Fibroblast of the aortic adventitia (primary cell): Measurements from ENCODE around the gene FAM209B. TPM values are rescaled to one million over a fixed set of nuclear protein-coding genes. Genes with fewer than 3 reads are reported as not detected.
"Not testable (repeated sequence)": the region's sequence is repeated elsewhere in the genome, so short reads cannot be mapped to it uniquely, and the experiment has no call there.

Experiments
- DNase-seq: peaks from one replicate; pipeline ENCODE4 v3.0.0-alpha.2; 2010; ENCODE audit warnings: low read depth
- H3K4me3 ChIP-seq: 2 replicates; pipeline ENCODE4 v1.5.1; 2011; ENCODE audit warnings: low read depth, mild to moderate bottlenecking, control low read depth, low read length, moderate library complexity
- total RNA-seq: library from RNA; depleted of rRNA; stranded (reverse); fragments of >200 nt; gene quantifications from 2 replicates; pipeline ENCODE4 v1.2.3, GENCODE V29; 2012; ENCODE audit warnings: low replicate concordance
- TF ChIP-seq, protein P1 (sequence below): IDR thresholded peaks from 2 replicates; pipeline ENCODE4 v1.5.1; 2011; ENCODE audit warnings: mild to moderate bottlenecking, low read length, control low read depth, inconsistent platforms; ENCODE audit not compliant: insufficient read depth

Gene FAM209B
- total RNA-seq, 1 donor, result not detected

DNA sequence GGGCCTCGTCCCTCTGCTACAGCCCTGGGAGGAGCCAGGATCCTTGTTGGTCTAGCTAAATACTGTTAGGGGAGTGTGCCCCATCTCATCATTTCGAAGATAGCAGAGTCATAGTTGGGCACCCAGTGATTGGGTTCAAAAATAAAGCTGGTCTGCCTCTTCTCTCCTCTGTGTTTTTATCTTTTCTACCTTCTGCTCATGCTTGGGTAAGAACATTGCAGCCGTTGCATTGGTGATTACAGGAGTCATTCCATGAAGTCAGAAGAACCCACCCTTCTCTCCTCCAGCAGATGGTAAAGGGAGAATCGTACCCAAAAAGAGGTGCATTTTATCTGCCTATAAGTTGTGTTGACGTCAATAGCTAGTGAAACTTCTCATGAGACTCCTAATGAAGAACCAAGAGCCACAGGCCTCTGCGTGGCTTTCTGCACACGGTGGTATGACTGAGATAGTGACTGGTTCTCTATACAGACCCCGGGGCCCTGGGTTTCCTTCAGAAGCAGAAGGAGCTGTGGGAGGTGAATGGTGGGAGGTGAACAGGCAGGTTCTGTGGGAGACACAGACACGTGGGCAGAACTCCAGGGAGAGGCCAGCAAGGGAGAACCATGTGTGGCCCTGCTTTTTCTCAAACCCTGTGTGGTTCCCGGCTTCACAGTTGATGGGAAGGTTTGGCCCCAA lies 14.2 kb upstream of the FAM209B start:
- TF ChIP-seq, protein P1, sequence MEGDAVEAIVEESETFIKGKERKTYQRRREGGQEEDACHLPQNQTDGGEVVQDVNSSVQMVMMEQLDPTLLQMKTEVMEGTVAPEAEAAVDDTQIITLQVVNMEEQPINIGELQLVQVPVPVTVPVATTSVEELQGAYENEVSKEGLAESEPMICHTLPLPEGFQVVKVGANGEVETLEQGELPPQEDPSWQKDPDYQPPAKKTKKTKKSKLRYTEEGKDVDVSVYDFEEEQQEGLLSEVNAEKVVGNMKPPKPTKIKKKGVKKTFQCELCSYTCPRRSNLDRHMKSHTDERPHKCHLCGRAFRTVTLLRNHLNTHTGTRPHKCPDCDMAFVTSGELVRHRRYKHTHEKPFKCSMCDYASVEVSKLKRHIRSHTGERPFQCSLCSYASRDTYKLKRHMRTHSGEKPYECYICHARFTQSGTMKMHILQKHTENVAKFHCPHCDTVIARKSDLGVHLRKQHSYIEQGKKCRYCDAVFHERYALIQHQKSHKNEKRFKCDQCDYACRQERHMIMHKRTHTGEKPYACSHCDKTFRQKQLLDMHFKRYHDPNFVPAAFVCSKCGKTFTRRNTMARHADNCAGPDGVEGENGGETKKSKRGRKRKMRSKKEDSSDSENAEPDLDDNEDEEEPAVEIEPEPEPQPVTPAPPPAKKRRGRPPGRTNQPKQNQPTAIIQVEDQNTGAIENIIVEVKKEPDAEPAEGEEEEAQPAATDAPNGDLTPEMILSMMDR, result no peak
- no peak for DNase-seq
- no peak overlapping the region for H3K4me3 ChIP-seq

DNA sequence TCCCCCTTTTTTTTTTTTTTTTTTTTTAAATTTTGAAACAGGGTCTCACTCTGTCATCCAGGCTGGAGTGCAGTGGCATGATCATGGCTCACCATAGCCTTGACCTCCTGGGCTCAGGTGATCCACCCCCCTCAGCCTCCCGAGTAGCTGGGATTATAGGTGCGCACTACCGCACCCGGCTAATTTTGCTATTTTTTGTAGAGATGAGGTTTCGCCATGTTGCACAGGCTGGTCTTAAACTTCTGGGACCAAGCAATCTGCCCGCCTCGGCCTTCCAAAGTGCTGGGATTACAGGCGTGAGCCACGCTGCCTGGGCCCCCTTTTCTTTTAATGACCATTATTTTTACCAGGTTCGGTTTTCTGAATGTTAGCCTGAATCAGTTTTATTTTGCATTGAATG lies 13.5 kb upstream of the FAM209B start:
- H3K4me3 ChIP-seq, result no peak overlapping the region
- TF ChIP-seq, protein P1, result no peak
- no peak for DNase-seq

DNA sequence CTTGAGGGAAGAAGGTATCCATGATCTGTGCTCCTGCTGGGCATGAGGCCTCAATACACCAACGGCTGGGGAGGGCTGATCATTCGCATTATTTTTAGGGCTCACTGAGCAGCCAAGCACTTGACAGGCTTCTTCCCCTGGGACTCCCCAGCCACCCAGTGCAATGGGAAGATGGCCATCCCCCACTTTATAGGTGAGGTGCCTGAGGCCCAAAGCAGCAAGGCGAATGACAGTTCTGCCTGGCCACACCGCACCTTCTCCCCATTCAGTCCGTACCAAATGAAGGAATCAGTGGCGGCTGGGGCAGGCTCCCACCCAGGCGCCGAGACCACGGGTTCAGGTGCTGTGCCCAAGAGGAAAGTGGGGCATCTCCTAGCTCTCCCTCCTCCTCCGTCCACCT lies 12.9 kb upstream of the FAM209B start:
- H3K4me3 ChIP-seq, result no peak overlapping the region
- DNase-seq, result no peak
- TF ChIP-seq, protein P1, result no peak

DNA sequence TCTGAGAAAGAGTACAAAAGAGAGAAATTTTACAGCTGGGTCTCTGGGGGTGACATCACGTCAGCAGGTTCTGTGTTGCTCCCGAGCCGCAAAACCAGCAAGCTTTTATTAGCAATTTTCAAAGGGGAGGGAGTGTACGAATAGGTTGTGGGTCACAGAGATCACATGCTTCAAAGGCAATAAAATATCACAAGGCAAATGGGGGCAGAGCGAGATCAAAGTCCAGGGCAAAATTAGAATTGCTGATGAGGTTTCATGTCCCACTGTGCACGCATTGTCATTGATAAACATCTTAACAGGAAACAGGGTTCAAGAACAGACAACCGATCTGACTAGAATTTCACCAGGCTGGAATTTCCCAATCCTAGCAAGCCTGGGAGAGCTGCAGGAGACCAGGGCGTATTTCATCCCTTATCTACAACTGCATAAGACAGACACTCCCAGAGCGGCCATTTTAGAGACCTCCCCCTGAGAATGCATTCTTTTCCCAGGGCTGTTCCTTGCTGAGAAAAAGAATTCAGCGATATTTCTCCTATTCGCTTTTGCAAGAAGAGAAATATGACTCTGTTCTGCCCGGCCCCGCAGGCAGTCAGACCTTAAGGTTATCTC lies 12.2 kb upstream of the FAM209B start:
- not testable (repeated sequence) for DNase-seq, H3K4me3 ChIP-seq

DNA sequence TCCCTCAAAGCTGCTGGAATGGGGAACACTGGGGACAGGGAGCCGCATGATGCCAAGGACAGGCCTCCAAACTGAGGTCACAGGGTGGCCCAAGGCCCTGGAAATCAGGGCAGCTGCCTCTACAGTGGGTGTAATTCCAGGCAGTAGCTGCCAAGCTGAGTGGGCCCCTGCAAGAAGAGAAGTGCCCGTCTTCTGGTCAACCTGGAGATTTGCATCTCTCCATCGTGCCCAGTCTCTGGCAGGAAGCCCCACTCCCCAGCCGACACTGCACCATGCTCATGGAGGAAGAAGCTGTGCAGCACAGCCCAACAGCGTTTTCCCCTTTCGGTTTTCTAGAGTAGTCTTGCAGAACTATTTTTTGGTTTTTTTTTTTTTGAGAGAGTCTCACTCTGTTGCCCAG lies 10.7 kb upstream of the FAM209B start:
- TF ChIP-seq, protein P1, result no peak

DNA sequence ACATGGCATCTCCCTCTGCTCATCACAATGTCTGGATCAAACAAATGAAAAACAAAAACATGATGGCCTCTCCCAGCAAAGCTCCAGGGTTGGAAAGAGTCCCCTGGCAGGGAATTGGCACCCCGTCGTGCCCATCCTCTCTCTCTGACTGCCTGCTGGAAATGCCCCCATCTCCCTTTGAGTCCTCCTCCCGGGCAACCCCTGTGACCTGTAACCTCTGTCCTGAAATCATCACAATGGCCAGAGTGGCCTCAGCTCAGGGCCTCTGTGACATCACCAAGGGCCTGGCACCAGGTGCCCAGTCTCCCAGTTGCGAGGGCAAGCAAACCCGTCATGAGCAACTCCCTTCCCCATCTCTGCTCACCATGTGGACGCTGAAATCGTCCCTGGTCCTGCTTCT lies 8.6 kb upstream of the FAM209B start, which contains the start of gene FAM209A:
FAM209A (plus strand) TSS at position 301 of the 400 bp plus-strand sequence; CDS start at position 366, 65 bp downstream.
- H3K4me3 ChIP-seq, DNase-seq: not testable (repeated sequence)

More for the DNA sequence above, 10.7 kb upstream of the FAM209B start:
- H3K4me3 ChIP-seq, result no peak overlapping the region
- no peak for DNase-seq

DNA sequence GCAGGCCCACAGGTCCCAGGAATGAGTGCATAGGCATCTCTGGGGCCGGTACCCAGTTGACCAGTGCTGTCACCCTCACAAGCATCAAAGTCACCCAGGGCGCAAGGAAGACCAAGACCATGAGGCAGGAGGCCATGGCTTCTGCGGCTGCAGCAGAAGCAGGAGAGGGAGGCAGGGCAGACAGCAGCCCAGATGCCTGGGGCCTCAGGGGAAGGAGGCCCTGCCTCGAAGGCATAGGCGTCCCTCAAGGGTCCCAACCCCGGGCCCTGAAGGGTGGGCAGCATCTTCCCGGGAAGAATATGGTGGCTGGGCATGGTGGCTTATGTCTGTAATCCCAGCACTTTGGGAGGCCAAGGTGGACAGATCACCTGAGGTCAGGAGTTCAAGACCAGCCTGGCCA lies 5.5 kb upstream of the FAM209B start:
- DNase-seq, result no peak
- no peak overlapping the region for H3K4me3 ChIP-seq
- TF ChIP-seq, protein P1, result no peak

DNA sequence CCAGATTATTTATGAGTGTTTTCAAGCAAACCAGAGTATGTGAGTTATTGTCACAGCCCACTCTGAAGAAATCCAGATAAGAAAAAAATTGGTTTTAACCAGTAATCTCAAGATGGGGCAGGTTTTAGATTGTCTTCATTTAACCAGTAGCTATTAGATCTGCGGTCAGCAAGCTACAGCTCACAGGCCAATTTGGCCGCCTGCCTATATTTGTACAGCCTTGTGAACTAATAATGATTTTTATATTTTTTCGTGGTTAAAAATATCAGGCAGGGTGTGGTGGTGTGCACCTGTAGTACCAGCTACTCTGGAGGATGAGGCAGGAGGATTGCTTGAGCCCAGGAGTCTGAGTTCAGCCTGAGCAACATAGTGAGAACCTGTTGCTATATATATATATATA lies 5.0 kb downstream of the FAM209B start:
- TF ChIP-seq, protein P1, result no peak
- no peak for DNase-seq
- no peak overlapping the region for H3K4me3 ChIP-seq
